ENCODE measurements around the gene MYOZ3.

MYOZ3 gene

DNA sequence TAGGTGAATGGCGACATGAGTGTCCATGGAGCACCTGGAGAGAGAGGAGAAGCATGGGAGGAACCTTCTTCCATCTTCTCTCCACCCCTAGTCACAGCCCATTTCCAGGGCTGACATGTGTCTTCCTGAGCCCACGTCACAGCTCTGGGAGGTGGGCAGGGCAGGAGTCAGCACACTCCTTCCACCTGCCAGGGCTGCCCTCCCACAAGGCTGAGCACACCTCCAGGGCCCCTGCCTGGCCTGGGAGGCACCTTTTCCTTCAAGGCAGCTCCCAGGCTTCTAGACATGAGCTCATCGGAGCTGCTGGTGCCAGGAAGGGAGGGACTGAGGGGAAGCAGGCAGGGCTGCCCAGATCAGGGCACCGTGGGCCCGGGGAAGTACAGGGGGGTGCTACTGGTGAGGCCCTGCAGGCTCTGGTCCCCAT lies 34.2 kb upstream of the MYOZ3 start:
- no peak overlapping the region for H3K27ac ChIP-seq (ENCODE audit: insufficient read depth, low read depth, low read length, poor library complexity, severe bottlenecking)
- H3K4me3 ChIP-seq (ENCODE audit: insufficient read depth, low read depth, low read length), result no peak overlapping the region
- H3K27me3 ChIP-seq (ENCODE audit: control insufficient read depth, insufficient read depth, low read length, poor library complexity, severe bottlenecking), result peaks cover 21% of the 10 kb centered on the region
- 88 to 91% methylated on average over 5 of the region's 5 CpGs for WGBS, 2 experiments
- no peaks in the 10 kb centered on the region for H3K36me3 ChIP-seq (ENCODE audit: control insufficient read depth, insufficient read depth, low read length)
- H3K9me3 ChIP-seq (ENCODE audit: control insufficient read depth, low read length), result no peaks in the 10 kb centered on the region
- peaks cover 29% of the 10 kb centered on the region for H3K4me1 ChIP-seq (ENCODE audit: control insufficient read depth, insufficient read depth, low read length)

DNA sequence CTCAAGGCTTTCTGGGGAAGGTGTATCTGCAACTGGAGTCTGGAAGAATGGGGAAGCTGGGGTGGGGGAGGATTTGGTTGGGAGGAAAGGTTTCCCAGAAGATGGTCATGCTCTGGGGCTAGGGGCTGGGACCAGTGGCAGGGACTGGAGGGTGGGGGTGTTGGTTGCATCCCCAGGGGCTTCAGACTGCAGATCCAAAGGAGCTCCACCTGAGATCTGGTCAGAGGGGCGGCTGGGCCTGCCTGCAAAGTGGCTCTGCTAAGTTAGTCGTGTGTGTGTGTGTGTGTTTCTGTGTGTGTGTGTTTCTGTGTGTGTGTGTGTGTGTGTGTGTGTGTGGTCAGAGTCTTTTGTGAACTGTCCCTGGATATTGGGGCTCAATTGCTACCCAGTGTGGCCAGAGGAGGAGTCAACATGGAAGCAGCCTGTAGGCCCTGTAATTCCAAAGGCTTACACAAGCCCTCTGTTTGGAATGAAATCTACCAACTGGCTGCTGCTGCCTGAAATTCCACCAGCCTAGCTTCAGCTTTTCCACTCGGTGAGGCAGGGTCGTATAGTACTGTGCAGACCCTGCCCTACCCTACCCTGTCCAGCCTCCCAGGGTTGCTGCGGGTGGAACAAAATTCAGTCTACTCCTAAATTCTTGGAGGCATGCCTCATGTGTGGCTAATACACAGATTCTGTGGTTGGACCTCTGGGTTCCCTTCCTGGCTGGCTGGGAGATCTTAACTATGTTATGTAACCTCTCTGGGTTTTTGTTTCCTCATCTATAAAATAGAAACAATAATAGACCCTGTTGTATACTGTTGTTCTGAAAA lies 33.1 kb upstream of the MYOZ3 start:
- WGBS, 2 experiments, result 87 to 88% methylated on average over 5 of the region's 5 CpGs
- Histone ChIP-seq H3K4me1 (ENCODE audit: control insufficient read depth, insufficient read depth, low read length) (peaks cover 23% of the 10 kb centered on the region), H3K9me3 (ENCODE audit: control insufficient read depth, low read length) (no peaks in the 10 kb centered on the region), H3K27ac (ENCODE audit: insufficient read depth, low read depth, low read length, poor library complexity, severe bottlenecking) (no peak overlapping the region), H3K27me3 (ENCODE audit: control insufficient read depth, insufficient read depth, low read length, poor library complexity, severe bottlenecking) (peaks cover 21% of the 10 kb centered on the region), H3K36me3 (ENCODE audit: control insufficient read depth, insufficient read depth, low read length) (no peaks in the 10 kb centered on the region), H3K4me3 (ENCODE audit: insufficient read depth, low read depth, low read length) (no peak overlapping the region)

DNA sequence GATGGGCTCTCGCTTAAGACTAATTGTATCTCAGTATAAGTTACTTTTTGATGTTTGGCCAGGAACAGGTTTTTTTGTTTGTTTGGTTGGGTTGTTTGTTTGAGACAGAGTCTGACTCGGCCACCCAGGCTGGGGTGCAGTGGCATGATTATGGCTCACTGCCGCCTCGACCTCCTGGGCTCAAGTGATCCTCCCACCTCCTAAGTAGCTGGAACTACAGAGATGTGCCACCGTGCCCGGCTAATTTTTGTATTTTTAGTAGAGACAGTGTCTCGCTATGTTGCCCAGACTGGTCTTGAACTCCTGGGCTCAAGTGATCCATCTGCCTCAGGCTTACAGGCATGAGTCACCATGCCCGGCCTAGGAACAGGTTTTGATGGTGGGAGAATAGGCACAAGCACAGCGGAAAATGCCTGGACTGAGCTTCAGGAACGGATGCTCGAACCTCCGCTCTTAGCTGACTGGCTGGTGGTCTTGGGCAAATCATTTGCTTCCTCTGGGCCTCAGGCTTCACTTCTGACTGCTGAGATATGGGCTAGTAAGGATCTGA lies 32.0 kb upstream of the MYOZ3 start:
- Histone ChIP-seq H3K36me3 (ENCODE audit: control insufficient read depth, insufficient read depth, low read length) (no peaks in the 10 kb centered on the region), H3K27ac (ENCODE audit: insufficient read depth, low read depth, low read length, poor library complexity, severe bottlenecking) (no peak overlapping the region), H3K9me3 (ENCODE audit: control insufficient read depth, low read length) (no peaks in the 10 kb centered on the region), H3K27me3 (ENCODE audit: control insufficient read depth, insufficient read depth, low read length, poor library complexity, severe bottlenecking) (peaks cover 18% of the 10 kb centered on the region), H3K4me3 (ENCODE audit: insufficient read depth, low read depth, low read length) (no peak overlapping the region), H3K4me1 (ENCODE audit: control insufficient read depth, insufficient read depth, low read length) (peaks cover 15% of the 10 kb centered on the region)
- 92 to 96% methylated on average over 12 of the region's 12 CpGs for WGBS, 2 experiments

DNA sequence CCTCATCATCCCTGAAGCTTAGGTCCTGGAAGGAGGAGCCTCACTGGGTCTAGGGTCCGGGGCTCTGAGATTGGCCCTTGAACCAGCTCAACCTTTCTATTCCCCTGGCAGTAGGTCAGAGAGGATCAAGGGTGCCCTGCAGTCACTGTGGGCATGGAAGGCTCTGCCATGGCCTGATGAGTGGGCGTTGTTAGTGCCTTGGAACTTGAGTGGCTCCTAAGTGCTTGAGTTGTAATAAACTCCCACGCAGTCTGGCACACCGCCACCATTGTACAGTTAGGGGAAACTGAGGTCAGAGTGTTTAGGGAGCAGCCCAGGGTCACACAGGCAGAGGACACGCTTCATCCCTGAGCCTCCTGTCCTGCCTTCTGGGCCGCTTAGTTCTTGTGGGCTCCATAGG lies 31.0 kb upstream of the MYOZ3 start:
- Histone ChIP-seq H3K4me1 (ENCODE audit: control insufficient read depth, insufficient read depth, low read length) (peaks cover 11% of the 10 kb centered on the region), H3K27ac (ENCODE audit: insufficient read depth, low read depth, low read length, poor library complexity, severe bottlenecking) (no peak overlapping the region)
- 93 to 96% methylated on average over 6 of the region's 6 CpGs for WGBS, 2 experiments

DNA sequence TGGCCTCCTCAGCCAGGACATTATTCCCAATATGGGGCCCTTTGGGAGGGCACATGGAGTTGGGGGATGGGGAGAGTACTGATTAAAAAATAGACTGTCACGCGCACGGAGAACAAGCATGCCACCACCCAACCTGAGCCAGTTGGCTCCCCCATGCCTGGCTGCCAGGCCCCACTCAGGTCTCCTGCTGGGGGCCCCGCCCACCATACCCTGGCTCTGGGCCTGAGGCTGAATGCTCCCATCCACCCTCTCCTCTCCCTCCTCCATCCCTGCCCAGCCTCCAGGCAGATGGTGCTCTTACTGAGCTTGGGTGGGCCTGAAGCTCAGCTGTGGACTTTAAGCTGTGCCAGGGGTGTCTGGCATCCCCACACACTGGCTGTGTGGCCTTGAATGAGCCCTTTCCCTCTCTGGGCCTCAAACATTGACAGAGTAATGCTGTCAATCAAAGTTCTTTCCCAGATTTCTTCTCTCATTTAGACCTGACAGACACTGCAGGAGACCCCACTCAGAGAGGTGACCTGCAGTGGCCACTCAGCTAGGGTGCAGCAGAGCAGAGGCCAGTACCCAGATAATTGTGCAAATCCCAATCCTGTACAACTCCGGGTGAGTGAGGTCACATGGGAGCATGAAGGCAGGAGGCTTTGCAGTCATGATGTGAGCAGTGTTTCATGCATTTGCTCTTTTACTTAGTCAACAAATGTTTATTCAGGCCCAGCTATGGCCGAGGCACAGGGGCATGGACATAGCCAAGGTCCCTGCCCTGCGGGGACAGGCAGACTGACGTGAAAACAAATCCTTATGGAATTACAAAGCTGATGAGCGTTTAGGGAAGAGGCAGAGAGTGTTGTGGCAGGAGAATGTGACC lies 30.4 kb upstream of the MYOZ3 start:
- Histone ChIP-seq H3K4me3 (ENCODE audit: insufficient read depth, low read depth, low read length) (no peak overlapping the region), H3K27me3 (ENCODE audit: control insufficient read depth, insufficient read depth, low read length, poor library complexity, severe bottlenecking) (peaks cover 3% of the 10 kb centered on the region), H3K9me3 (ENCODE audit: control insufficient read depth, low read length) (no peaks in the 10 kb centered on the region), H3K4me1 (ENCODE audit: control insufficient read depth, insufficient read depth, low read length) (peaks cover 6% of the 10 kb centered on the region), H3K36me3 (ENCODE audit: control insufficient read depth, insufficient read depth, low read length) (no peaks in the 10 kb centered on the region), H3K27ac (ENCODE audit: insufficient read depth, low read depth, low read length, poor library complexity, severe bottlenecking) (no peak overlapping the region)
- 87 to 91% methylated on average over 9 of the region's 9 CpGs for WGBS, 2 experiments

More for the DNA sequence above, 31.0 kb upstream of the MYOZ3 start:
- Histone ChIP-seq H3K4me3 (ENCODE audit: insufficient read depth, low read depth, low read length) (no peak overlapping the region), H3K36me3 (ENCODE audit: control insufficient read depth, insufficient read depth, low read length) (no peaks in the 10 kb centered on the region), H3K9me3 (ENCODE audit: control insufficient read depth, low read length) (no peaks in the 10 kb centered on the region), H3K27me3 (ENCODE audit: control insufficient read depth, insufficient read depth, low read length, poor library complexity, severe bottlenecking) (peaks cover 10% of the 10 kb centered on the region)

DNA sequence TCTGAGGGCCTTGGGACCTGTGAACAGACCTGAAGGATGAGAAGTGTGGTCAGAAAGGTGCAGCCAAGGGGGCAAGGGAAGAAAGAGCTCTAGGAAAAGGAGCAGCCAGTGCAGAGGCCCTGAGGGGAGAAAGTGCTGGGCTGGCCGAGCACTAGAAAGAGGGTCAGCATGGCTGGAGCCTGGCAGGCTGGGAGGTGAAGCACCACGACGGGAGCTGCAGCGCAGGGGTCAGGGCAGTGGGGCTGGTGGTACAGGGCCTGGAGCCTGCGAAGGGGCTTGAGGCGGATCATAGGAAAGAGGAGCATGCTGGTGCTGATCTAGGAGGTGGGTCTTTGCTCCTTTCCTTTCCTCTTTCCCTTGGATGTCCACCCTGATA lies 29.7 kb upstream of the MYOZ3 start:
- 79 to 83% methylated on average over 6 of the region's 6 CpGs for WGBS, 2 experiments
- Histone ChIP-seq H3K36me3 (ENCODE audit: control insufficient read depth, insufficient read depth, low read length) (no peaks in the 10 kb centered on the region), H3K4me3 (ENCODE audit: insufficient read depth, low read depth, low read length) (no peak overlapping the region), H3K27ac (ENCODE audit: insufficient read depth, low read depth, low read length, poor library complexity, severe bottlenecking) (no peak overlapping the region), H3K4me1 (ENCODE audit: control insufficient read depth, insufficient read depth, low read length) (peaks cover 3% of the 10 kb centered on the region), H3K27me3 (ENCODE audit: control insufficient read depth, insufficient read depth, low read length, poor library complexity, severe bottlenecking) (no peaks in the 10 kb centered on the region), H3K9me3 (ENCODE audit: control insufficient read depth, low read length) (no peaks in the 10 kb centered on the region)

DNA sequence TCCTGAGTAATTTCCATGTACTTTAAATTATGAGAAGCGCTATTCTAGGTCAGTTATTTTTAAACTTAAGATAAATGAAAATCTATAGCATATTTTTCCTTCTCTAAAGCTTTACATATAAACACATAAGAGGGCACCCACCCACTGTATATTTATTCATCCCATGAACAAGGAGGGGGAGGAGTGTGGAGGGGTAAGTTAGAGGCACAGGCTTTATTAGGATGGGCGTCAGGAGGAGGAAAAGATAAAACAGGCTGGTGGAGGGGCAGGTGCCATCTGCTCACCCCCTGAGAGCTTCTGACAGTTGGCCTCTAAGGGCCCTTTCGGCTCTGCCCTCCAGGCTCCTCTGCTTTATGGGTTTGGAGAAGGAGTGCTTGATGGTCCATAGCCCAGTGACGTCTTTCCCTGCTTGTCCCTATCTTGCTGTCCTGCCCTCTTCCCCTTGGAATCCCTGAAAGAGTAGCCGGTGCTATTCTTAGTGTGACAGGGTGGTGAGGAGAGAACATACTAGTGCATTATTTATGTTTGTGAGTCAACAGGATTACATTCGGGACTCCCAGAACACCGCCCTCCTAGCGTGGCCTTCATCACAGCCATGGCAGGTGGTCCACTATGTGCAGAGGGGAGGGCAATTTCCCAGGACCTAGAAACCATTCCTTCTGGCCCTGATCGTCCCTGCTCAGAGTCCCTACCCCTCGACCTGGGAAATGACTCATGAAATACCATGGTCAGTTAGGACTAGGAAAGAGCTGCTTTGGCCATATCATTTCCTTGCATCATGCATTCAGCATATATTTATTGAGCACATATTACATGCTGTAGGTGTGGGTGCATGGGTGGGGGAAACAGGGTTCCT lies 28.5 kb upstream of the MYOZ3 start:
- WGBS, 2 experiments, result 76 to 83% methylated on average over 9 of the region's 10 CpGs
- peaks cover 6% of the 10 kb centered on the region for H3K4me1 ChIP-seq (ENCODE audit: control insufficient read depth, insufficient read depth, low read length)

DNA sequence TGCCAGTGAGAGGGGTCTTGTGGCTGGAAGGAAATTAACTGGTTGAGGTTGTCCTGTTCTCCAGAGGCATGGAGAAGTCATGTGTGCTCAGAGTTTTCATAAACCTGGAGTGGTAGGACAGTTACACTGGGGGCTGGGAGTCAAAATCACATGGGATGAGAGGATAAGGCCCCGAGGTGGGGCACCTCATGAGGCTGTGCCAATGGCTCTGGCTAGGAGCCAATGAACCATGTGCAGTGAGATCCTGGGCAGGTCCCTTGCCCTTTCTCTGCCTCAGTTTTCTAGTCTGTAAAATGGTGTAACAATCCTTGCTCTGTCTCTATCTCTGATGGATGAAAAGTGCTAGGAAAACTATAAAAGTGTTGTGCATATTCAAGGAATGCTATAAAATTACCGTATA lies 27.6 kb upstream of the MYOZ3 start:
- peaks cover 13% of the 10 kb centered on the region for H3K4me1 ChIP-seq (ENCODE audit: control insufficient read depth, insufficient read depth, low read length)
- H3K9me3 ChIP-seq (ENCODE audit: control insufficient read depth, low read length), result no peaks in the 10 kb centered on the region
- 93 to 97% methylated on average over 1 to 2 of the region's 2 CpGs for WGBS, 2 experiments
- no peak overlapping the region for H3K27ac ChIP-seq (ENCODE audit: insufficient read depth, low read depth, low read length, poor library complexity, severe bottlenecking)
- no peaks in the 10 kb centered on the region for H3K36me3 ChIP-seq (ENCODE audit: control insufficient read depth, insufficient read depth, low read length)
- H3K4me3 ChIP-seq (ENCODE audit: insufficient read depth, low read depth, low read length), result no peak overlapping the region
- H3K27me3 ChIP-seq (ENCODE audit: control insufficient read depth, insufficient read depth, low read length, poor library complexity, severe bottlenecking), result no peaks in the 10 kb centered on the region

More for the DNA sequence above, 28.5 kb upstream of the MYOZ3 start:
- Histone ChIP-seq H3K27me3 (ENCODE audit: control insufficient read depth, insufficient read depth, low read length, poor library complexity, severe bottlenecking) (no peaks in the 10 kb centered on the region), H3K36me3 (ENCODE audit: control insufficient read depth, insufficient read depth, low read length) (no peaks in the 10 kb centered on the region), H3K27ac (ENCODE audit: insufficient read depth, low read depth, low read length, poor library complexity, severe bottlenecking) (no peak overlapping the region), H3K4me3 (ENCODE audit: insufficient read depth, low read depth, low read length) (no peak overlapping the region), H3K9me3 (ENCODE audit: control insufficient read depth, low read length) (no peaks in the 10 kb centered on the region)

DNA sequence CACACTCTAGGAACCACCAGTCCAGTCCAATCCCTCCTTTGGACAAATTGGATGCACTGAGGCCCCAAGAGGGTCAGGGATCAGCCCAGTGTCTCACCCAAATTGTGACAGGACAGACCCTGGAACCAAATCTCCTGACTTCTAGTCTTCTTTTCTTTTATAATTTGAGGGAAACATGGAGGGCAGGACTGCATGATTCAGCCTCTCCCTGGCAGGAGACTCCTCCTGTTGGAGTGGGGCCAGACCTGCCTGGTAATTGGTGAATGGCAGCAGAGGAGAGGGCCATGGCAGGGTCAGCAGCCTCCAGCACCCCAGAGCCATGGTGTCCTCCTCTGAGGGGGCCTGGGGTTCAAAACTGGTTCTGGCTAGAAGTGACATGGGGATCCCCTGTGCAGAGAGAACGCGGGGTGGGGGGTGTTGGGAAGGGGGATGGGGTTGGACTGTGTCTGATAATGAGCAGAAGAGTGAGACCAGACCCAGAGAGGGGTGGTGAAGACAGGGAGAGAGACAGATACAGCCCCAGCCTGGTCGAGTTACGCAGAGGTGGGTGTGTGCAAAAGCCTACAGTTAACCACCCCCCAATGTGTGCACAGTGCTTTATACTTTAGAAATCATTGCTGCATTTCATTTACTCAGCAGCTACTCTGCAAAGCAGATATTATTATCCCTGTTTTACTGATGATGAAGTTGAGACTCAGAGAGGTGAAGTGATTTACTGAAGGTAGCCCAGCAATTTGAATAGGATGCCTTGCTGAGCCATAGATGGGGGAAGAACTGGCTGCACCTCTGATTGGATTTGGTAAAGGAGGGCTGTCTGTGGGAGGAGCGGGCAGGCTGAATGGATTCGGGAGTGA lies 24.4 kb upstream of the MYOZ3 start:
- H3K9me3 ChIP-seq (ENCODE audit: control insufficient read depth, low read length), result no peaks in the 10 kb centered on the region
- H3K27me3 ChIP-seq (ENCODE audit: control insufficient read depth, insufficient read depth, low read length, poor library complexity, severe bottlenecking), result no peaks in the 10 kb centered on the region
- no peak overlapping the region for H3K4me3 ChIP-seq (ENCODE audit: insufficient read depth, low read depth, low read length)
- H3K36me3 ChIP-seq (ENCODE audit: control insufficient read depth, insufficient read depth, low read length), result no peaks in the 10 kb centered on the region
- H3K27ac ChIP-seq (ENCODE audit: insufficient read depth, low read depth, low read length, poor library complexity, severe bottlenecking), result no peak overlapping the region
- H3K4me1 ChIP-seq (ENCODE audit: control insufficient read depth, insufficient read depth, low read length), result peaks cover 25% of the 10 kb centered on the region
- WGBS, 2 experiments, result 84 to 87% methylated on average over 4 to 6 of the region's 6 CpGs
